Lower leg skin (tissue), 3 donors: ENCODE measurements around the gene SLC38A1.

Source experiments
- CTCF ChIP-seq, 3 donors: fragments of 450-650 bp; IDR thresholded peaks; one replicate each; pipeline ENCODE4 v1.5.1; 2016; ENCODE audit warnings: antibody characterized with exemption in 3 of 3, mild to moderate bottlenecking in 3 of 3, moderate library complexity in 2 of 3
- POLR2A ChIP-seq, 2 donors: fragments of 450-650 bp; IDR thresholded peaks; one replicate each; pipeline ENCODE4 v1.6.1; 2016 to 2017; ENCODE audit warnings: antibody characterized with exemption in 2 of 2, mild to moderate bottlenecking in 1 of 2, moderate library complexity in 1 of 2

GRCh38 chr12:46263140-46264016 lies 5.5 kb downstream of the SLC38A1 start:
- no peak for TF ChIP-seq POLR2A (IDR thresholded peaks at IDR 0.05)
- no peak for TF ChIP-seq CTCF (IDR thresholded peaks at IDR 0.05)
